Prostate gland (tissue), 2 donors: ENCODE measurements around the gene BCL2L2.

Experiments used
- POLR2A ChIP-seq: fragments of 450-650 bp; IDR thresholded peaks from one replicate; pipeline ENCODE4 v1.6.1; 2016; ENCODE audit warnings: antibody characterized with exemption, mild to moderate bottlenecking
- POLR2AphosphoS5 ChIP-seq: sonication (generic); formaldehyde crosslinking; IDR thresholded peaks from one replicate; pipeline ENCODE4 v1.6.1; 2017; ENCODE audit warnings: antibody characterized with exemption
- TF ChIP-seq, protein P1 (sequence below), 4 experiments: fragments of 200-600 bp in 2 of 4; fragments of 450-650 bp in 2 of 4; sonication (generic) in 2 of 4; IDR thresholded peaks; 1 replicate in 3 of 4; 2 replicates in 1 of 4; pipeline ENCODE4 v1.5.1; 2016 to 2019; ENCODE audit warnings: antibody characterized with exemption in 4 of 4, mild to moderate bottlenecking in 2 of 4, moderate library complexity in 2 of 4

DNA sequence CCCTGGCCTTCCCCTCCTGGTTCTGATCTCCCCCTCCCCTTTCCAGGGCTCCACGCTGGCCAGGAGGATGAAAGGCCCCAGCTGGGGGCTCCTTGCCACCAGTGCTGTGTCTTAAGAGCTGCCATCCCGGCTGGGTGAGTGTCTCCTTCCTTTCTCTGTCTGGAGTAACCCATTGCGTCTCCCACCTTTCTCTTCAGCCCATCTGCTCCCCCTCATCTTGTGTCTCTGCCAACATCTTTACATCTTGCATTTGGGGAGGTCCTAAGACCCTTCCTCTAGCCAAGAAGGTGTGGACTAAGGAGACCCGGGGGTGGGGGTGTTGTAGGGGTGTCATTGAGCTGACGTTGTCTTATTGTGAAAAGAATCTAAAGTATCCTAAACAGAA is 505 bp downstream of the BCL2L2 start:
- TF ChIP-seq POLR2A = no peak
- TF ChIP-seq, protein P1, sequence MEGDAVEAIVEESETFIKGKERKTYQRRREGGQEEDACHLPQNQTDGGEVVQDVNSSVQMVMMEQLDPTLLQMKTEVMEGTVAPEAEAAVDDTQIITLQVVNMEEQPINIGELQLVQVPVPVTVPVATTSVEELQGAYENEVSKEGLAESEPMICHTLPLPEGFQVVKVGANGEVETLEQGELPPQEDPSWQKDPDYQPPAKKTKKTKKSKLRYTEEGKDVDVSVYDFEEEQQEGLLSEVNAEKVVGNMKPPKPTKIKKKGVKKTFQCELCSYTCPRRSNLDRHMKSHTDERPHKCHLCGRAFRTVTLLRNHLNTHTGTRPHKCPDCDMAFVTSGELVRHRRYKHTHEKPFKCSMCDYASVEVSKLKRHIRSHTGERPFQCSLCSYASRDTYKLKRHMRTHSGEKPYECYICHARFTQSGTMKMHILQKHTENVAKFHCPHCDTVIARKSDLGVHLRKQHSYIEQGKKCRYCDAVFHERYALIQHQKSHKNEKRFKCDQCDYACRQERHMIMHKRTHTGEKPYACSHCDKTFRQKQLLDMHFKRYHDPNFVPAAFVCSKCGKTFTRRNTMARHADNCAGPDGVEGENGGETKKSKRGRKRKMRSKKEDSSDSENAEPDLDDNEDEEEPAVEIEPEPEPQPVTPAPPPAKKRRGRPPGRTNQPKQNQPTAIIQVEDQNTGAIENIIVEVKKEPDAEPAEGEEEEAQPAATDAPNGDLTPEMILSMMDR (IDR thresholded peaks at IDR 0.05) = no peak
- no peak for TF ChIP-seq POLR2AphosphoS5
